OCI-LY3 (cell line): ENCODE measurements around the gene ZFC3H1.

Source experiments
- H2AFZ ChIP-seq: fragments of 200-600, 300-600 bp; shearing (Covaris generic); 2 replicates; pipeline ENCODE4 v1.6.0; 2014; ENCODE audit warnings: antibody characterized with exemption, low read depth, low read length
- H3K27ac ChIP-seq: fragments of 200-600, 300-600 bp; sonication (generic); 2 replicates; pipeline ENCODE4 v1.5.1; 2014; ENCODE audit warnings: mild to moderate bottlenecking, low read length, moderate library complexity, mixed read lengths
- H3K27me3 ChIP-seq: fragments of 200-600, 300-600 bp; sonication (generic); 2 replicates; pipeline ENCODE4 v1.6.1; 2014; ENCODE audit warnings: low read depth, low read length, mixed read lengths
- H3K36me3 ChIP-seq: fragments of 200-600, 300-600 bp; sonication (generic); replicated peaks from 2 replicates; pipeline ENCODE3; 2014; ENCODE audit warnings: low read depth, low read length, mixed read lengths
- H3K4me1 ChIP-seq: fragments of 300-600, 200-600 bp; sonication (generic); 2 replicates; pipeline ENCODE4 v1.6.1; 2014; ENCODE audit warnings: low read length, mixed read lengths
- H3K4me2 ChIP-seq: fragments of 200-600, 300-600 bp; sonication (generic); 2 replicates; pipeline ENCODE4 v1.6.1; 2014; ENCODE audit warnings: low read length, mixed read lengths
- H3K4me3 ChIP-seq: fragments of 300-600, 200-600 bp; sonication (generic); 2 replicates; pipeline ENCODE4 v1.5.1; 2014; ENCODE audit warnings: antibody characterized with exemption, mild to moderate bottlenecking, low read length, moderate library complexity
- H3K79me2 ChIP-seq: fragments of 300-600, 200-600 bp; shearing (Covaris generic); 2 replicates; pipeline ENCODE4 v1.6.1; 2014; ENCODE audit warnings: mild to moderate bottlenecking, low read length, mixed read lengths
- H3K9ac ChIP-seq: fragments of 300-600, 200-600 bp; shearing (Covaris generic); 2 replicates; pipeline ENCODE4 v1.6.0; 2014; ENCODE audit warnings: mild to moderate bottlenecking, low read length, moderate library complexity
- H3K9me3 ChIP-seq: fragments of 200-600, 300-600 bp; shearing (Covaris generic); 2 replicates; pipeline ENCODE4 v1.6.1; 2014; ENCODE audit warnings: low read length, mixed read lengths; ENCODE audit not compliant: insufficient read depth
- H4K20me1 ChIP-seq: fragments of 200-600, 300-600 bp; sonication (generic); 2 replicates; pipeline ENCODE4 v1.6.1; 2016; ENCODE audit warnings: low read length, mixed read lengths; ENCODE audit not compliant: insufficient read depth
- EZH2phosphoT487 ChIP-seq: fragments of 200-600 bp; shearing (Covaris generic); IDR thresholded peaks from 2 replicates; pipeline ENCODE4 v1.6.1; 2018; ENCODE audit warnings: antibody characterized with exemption, mixed run types, low read depth
- TF ChIP-seq, protein P1 (sequence below): fragments of 200-600, 300-600 bp; sonication (generic); IDR thresholded peaks from 2 replicates; pipeline ENCODE4 v1.5.1; 2014; ENCODE audit warnings: antibody characterized with exemption, low read length, low read depth

Gene ZFC3H1

DNA sequence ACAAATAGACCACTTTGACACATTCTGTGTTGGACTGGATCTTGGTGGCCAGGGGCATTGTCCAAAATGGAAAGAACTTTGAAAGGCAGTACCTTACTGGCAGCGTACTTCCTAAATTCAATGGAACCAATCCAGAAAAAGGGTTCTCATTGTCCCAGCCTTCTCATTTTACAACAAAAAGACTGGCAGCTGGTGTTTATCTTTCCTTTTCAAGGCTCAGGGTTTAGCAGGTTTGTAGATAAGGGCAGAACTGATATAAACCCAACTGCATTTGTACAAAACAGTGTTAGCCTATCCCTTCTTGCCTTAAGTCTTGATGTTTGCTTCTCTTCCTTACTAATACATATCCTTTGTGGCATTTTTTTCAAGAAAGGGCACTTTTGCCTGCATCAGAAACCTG lies 8.2 kb upstream of the ZFC3H1 start:
- no peaks in the 10 kb centered on the region for H3K9me3 ChIP-seq
- H3K4me3 ChIP-seq = no peak overlapping the region
- TF ChIP-seq, protein P1, sequence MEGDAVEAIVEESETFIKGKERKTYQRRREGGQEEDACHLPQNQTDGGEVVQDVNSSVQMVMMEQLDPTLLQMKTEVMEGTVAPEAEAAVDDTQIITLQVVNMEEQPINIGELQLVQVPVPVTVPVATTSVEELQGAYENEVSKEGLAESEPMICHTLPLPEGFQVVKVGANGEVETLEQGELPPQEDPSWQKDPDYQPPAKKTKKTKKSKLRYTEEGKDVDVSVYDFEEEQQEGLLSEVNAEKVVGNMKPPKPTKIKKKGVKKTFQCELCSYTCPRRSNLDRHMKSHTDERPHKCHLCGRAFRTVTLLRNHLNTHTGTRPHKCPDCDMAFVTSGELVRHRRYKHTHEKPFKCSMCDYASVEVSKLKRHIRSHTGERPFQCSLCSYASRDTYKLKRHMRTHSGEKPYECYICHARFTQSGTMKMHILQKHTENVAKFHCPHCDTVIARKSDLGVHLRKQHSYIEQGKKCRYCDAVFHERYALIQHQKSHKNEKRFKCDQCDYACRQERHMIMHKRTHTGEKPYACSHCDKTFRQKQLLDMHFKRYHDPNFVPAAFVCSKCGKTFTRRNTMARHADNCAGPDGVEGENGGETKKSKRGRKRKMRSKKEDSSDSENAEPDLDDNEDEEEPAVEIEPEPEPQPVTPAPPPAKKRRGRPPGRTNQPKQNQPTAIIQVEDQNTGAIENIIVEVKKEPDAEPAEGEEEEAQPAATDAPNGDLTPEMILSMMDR = no peak
- TF ChIP-seq EZH2phosphoT487 = no peak
- H3K36me3 ChIP-seq = no peaks in the 10 kb centered on the region
- no peak overlapping the region for H2AFZ ChIP-seq
- no peaks in the 10 kb centered on the region for H3K27me3 ChIP-seq
- no peaks in the 10 kb centered on the region for H4K20me1 ChIP-seq
- H3K9ac ChIP-seq = no peak overlapping the region
- H3K27ac ChIP-seq = no peak overlapping the region
- no peaks in the 10 kb centered on the region for H3K79me2 ChIP-seq
- H3K4me2 ChIP-seq = no peak overlapping the region
- no peaks in the 10 kb centered on the region for H3K4me1 ChIP-seq

DNA sequence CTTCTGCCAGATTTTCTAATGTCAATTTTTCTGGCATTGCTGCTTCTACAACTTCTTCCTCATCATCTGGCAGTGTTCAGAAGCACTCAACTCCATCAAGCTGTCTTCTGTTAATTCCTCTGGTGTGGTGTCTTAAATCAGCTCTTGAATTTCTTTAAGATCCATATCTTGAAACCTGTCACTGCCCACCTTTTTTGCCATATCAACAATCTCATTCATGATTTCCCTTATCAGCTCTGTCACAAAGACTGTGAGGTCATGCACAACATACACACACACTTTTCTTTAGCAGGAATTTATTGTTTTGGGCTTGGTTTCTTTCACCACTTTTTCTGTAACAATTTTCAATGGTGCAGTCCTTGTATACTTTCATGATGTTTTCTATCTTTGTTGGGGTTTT lies 7.7 kb upstream of the ZFC3H1 start:
- Histone ChIP-seq H3K27ac (no peak overlapping the region), H3K4me1 (no peaks in the 10 kb centered on the region), H2AFZ (no peak overlapping the region), H3K36me3 (no peaks in the 10 kb centered on the region), H3K4me3 (no peak overlapping the region), H3K79me2 (peaks cover under 1% of the 10 kb centered on the region; the same call in 1 of the 2 replicates), H3K9ac (no peak overlapping the region), H4K20me1 (no peaks in the 10 kb centered on the region), H3K4me2 (no peak overlapping the region), H3K9me3 (no peaks in the 10 kb centered on the region), H3K27me3 (no peaks in the 10 kb centered on the region)
- no peak for TF ChIP-seq EZH2phosphoT487
- TF ChIP-seq, protein P1 = no peak

DNA sequence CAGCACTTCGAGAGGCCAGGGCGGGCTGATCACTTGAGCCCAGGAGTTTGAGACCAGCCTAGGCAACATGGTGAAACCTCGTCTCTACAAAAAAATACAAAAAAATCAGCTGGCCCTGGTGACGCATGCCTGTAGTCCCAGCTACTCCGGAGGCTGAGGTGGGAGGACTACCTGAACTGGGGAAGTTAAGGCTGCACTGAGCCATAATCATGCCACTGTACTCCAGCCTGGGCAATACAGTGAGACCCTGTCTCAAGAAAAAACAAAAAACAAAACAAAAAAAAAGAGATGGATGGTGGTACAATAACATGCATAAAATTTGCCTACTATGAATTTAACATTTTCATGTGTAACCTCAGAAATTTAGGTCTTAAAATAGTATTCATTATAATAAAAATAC lies 2.6 kb upstream of the ZFC3H1 start:
- Histone ChIP-seq H3K36me3 (peaks cover 6% of the 10 kb centered on the region), H3K27ac (no peak overlapping the region), H2AFZ (no peak overlapping the region), H4K20me1 (peaks cover 14% of the 10 kb centered on the region), H3K27me3 (no peaks in the 10 kb centered on the region), H3K79me2 (peaks cover 46% of the 10 kb centered on the region), H3K4me3 (no peak overlapping the region), H3K4me1 (peaks cover 17% of the 10 kb centered on the region), H3K9me3 (no peaks in the 10 kb centered on the region), H3K4me2 (no peak overlapping the region), H3K9ac (no peak overlapping the region)
- no peak for TF ChIP-seq EZH2phosphoT487
- TF ChIP-seq, protein P1 = no peak

DNA sequence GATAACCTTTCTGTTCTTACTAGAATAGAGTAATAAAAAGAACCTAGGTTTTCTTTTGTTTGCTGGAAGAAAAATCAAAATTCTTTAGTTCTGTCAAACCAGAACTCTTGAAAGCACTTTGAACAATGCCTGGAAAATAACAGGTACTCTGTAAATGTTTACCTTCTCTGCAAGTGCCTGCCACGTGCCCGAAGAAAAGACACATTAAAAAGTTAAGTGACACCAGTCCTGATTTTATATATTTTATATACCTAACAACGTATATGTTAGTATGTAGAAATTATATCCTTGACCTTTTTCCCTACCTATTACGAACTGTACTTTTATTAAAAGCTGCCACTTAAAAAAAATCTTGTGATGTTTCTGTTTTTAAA lies 1.4 kb upstream of the ZFC3H1 start:
- peak overlapping the region; percentile 91 for H3K4me2 ChIP-seq
- TF ChIP-seq, protein P1 = no peak
- TF ChIP-seq EZH2phosphoT487 = no peak
- H3K36me3 ChIP-seq = peaks cover 11% of the 10 kb centered on the region
- H3K27me3 ChIP-seq = no peaks in the 10 kb centered on the region
- peaks cover 17% of the 10 kb centered on the region for H3K4me1 ChIP-seq
- H4K20me1 ChIP-seq = peaks cover 14% of the 10 kb centered on the region
- H3K27ac ChIP-seq = peak overlapping the region; percentile 91
- H3K9me3 ChIP-seq = no peaks in the 10 kb centered on the region
- peak overlapping the region; percentile 95 for H3K9ac ChIP-seq
- H3K4me3 ChIP-seq = peak overlapping the region; percentile 92
- H3K79me2 ChIP-seq = peaks cover 58% of the 10 kb centered on the region
- 0 out of 2 replicates have a peak overlapping the region, but pooled peaks have one; percentile 80 for H2AFZ ChIP-seq
